Astrocyte (in vitro differentiated cells and primary cell): Measurements from ENCODE around the gene IQCB1.

Experiments
- CTCF ChIP-seq: IDR thresholded peaks from 2 replicates; pipeline ENCODE4 v1.5.1; 2011; ENCODE audit warnings: low read depth, mild to moderate bottlenecking, inconsistent platforms, low read length, moderate library complexity; ENCODE audit not compliant: insufficient read depth
- EZH2 ChIP-seq: IDR thresholded peaks from 2 replicates; pipeline ENCODE4 v1.6.1; 2012; ENCODE audit warnings: mild to moderate bottlenecking, low read length, inconsistent platforms; ENCODE audit not compliant: insufficient read depth

DNA sequence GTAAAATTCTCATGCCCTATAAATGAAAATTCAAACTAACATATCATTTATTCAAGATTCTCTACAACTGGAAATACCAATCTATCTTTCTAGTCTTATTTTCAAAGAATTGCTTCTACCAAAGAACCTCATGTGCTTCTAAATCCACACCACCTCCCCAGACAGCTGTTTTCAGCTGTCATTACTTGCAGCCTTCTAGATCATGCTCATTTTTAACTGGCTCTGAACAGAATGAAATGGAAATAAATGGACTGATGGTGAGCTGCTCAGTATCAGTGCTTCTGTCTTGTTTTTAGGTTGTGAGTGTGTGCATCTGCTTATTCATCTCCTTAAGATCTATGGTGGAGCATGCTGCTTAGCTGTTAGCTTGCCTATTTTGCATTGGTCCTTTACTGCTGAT lies 114.7 kb downstream of the IQCB1 start:
- TF ChIP-seq CTCF = no peak
- no peak for TF ChIP-seq EZH2
